AG04449 (cell line): ENCODE data around the gene ULK3.

Experiments used
- CTCF ChIA-PET: fragments of 350-600 bp; formaldehyde crosslinking; extraction: SDS; loops from one replicate; lab custom pipeline; 2021; ENCODE audit warnings: antibody characterized with exemption; lab: Yijun Ruan, JAX
- POLR2A ChIA-PET: fragments of 400-600, 350-600 bp; formaldehyde crosslinking; extraction: SDS; loops from one replicate; lab custom pipeline; 2020; ENCODE audit warnings: antibody characterized with exemption, inconsistent platforms; lab: Yijun Ruan, JAX
- DNase-seq: peaks from one replicate; pipeline ENCODE4 v3.0.0-alpha.2; 2010; ENCODE audit warnings: low read depth, low spot score
- H3K4me3 ChIP-seq: 2 replicates; pipeline ENCODE4 v1.5.1; 2011; ENCODE audit warnings: low read depth, mild to moderate bottlenecking, control low read depth, low read length
- CTCF ChIP-seq: IDR thresholded peaks from one replicate; pipeline ENCODE4 v1.5.1; 2011; ENCODE audit warnings: mild to moderate bottlenecking, moderate library complexity, low read length, control low read depth, inconsistent platforms; ENCODE audit not compliant: insufficient read depth; ENCODE audit errors: missing control alignments

The ULK3 gene

GRCh38 chr15:74864296-74864695 lies 21.3 kb upstream of the ULK3 start:
- POLR2A ChIA-PET: interaction anchor here (1.0 kb wide), 1 partner anchor 232 kb away, joined by 3 read pairs; no protein-coding TSS in a partner anchor
- H3K4me3 ChIP-seq: no peak overlapping the region
- CTCF ChIA-PET: interaction anchor here (1.0 to 1.5 kb wide), 2 partner anchors 37 to 93 kb away, joined by 3 read pairs; no protein-coding TSS in a partner anchor
- DNase-seq: no peak
- TF ChIP-seq CTCF: no peak

- TF ChIP-seq CTCF: no peak
- no peak for DNase-seq
- ChIA-PET POLR2A (interaction anchor here (1.0 kb wide), 1 partner anchor 232 kb away, joined by 3 read pairs; no protein-coding TSS in a partner anchor), CTCF (interaction anchor here (1.0 to 1.2 kb wide), 2 partner anchors 38 kb away, joined by 3 read pairs; no protein-coding TSS in a partner anchor)
- H3K4me3 ChIP-seq: no peak overlapping the region
Observed at GRCh38 chr15:74863239-74864056, 20.5 kb upstream of the ULK3 start.

- CTCF ChIA-PET: interaction anchor here (0.9 to 2.8 kb wide), 6 partner anchors 11 to 89 kb away, joined by 3 to 9 read pairs (median 4); partner anchors contain the start of genes SCAMP2 and ULK3
- no peak for DNase-seq
Observed at GRCh38 chr15:74858369-74858740, 15.4 kb upstream of the ULK3 start.

GRCh38 chr15:74857671-74858368 lies 14.9 kb upstream of the ULK3 start:
- ChIA-PET CTCF (interaction anchor here (1.2 to 2.8 kb wide), 3 partner anchors 15 to 44 kb away, joined by 4 to 10 read pairs (median 9); partner anchors contain the start of genes SCAMP2 and ULK3), POLR2A (no interaction called here)
- no peak overlapping the region for H3K4me3 ChIP-seq
- no peak for TF ChIP-seq CTCF
- DNase-seq: no peak

More at GRCh38 chr15:74858369-74858740, 15.4 kb upstream of the ULK3 start:
- no peak overlapping the region for H3K4me3 ChIP-seq
- POLR2A ChIA-PET: no interaction called here
- no peak for TF ChIP-seq CTCF

- H3K4me3 ChIP-seq: no peak overlapping the region
- ChIA-PET POLR2A (no interaction called here), CTCF (interaction anchor here (1.2 to 2.2 kb wide), 3 partner anchors 10 to 44 kb away, joined by 4 to 10 read pairs (median 4); partner anchors contain the start of gene SCAMP2)
- TF ChIP-seq CTCF: no peak
- DNase-seq: no peak
Observed at GRCh38 chr15:74857082-74857655, 14.2 kb upstream of the ULK3 start.

- no peak for TF ChIP-seq CTCF
- no peak overlapping the region for H3K4me3 ChIP-seq
- CTCF ChIA-PET: interaction anchor here (1.5 to 3.9 kb wide), 3 partner anchors 9 to 45 kb away, joined by 4 to 14 read pairs (median 10); partner anchors contain the start of gene ULK3
- POLR2A ChIA-PET: no interaction called here
- no peak for DNase-seq
Observed at GRCh38 chr15:74856537-74856936, 13.6 kb upstream of the ULK3 start.
